Iris pigment epithelial cell (primary cell): Measurements from ENCODE around the gene RGS3.

Experiments
- DNase-seq: peaks from one replicate; pipeline ENCODE4 v3.0.0-alpha.2; 2011; ENCODE audit warnings: low read depth

Gene RGS3

DNA sequence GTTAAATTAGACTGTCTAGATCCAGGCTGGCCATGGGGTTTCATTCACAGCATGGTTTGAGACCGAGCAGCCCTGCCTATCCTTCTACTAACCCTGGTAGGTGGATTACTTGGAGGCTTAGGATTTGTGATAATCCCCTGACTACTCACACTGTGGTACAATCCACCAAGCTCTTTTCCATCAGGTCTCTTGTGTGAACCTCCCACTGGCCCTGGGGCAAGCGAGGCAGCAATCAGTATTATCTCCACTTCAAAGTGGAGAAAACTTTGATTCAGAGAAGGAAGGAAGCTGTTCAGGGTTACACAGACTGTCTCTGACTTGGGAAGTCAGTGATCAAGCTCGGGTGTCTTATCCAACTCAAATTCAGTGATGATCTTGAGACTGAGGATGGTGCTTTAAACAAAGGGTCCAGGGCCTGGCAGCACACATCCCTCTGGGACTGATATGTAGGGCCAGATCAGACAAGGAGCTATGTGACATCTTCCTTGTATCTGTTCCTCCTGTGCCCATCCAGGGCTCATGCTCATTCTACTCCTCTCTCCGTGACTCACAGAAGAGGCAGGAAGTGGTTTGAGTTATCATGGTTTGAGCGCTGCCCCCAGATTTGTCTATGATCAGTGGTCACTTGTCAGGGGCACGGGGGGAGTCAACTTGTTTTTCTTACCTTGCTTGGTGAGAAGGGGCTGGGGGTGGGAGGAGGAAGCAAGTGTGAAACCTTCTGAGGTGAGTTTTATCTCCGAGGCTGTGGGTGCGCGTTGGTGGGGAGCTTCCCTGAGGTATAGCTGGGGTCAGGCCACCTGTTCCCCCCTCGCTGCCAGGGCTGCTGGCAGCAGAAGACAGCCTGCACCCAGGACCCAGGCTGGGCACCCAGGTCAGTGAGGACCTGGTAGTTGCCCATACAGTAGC is 48.6 kb downstream of the RGS3 start:
- peak; percentile 64 for DNase-seq

DNA sequence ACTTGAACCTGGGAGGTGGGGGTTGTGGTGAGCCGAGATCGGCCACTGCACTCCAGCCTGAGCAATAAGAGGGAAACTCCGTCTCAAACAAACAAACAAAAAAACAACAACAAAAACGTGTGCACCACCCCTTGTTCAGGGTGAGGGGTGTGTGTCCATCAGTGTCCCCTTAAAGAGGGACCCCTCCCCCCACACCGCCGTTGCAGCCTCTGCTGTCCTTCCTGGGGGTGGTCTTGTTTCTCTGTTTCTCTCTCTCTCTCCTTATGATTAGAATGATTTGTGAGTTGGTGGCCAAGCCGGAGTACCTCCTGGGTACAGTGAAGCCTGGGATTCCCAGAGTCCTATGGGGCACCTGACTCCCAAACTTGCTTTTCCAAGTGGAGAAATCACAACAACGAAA is 49.6 kb downstream of the RGS3 start:
- DNase-seq = no peak

- DNase-seq = no peak
These were observed 50.0 kb downstream of the RGS3 start for GRCh38 chr9:113513536-113513935.

- no peak for DNase-seq
These were observed 50.5 kb downstream of the RGS3 start for GRCh38 chr9:113514061-113514460.

DNA sequence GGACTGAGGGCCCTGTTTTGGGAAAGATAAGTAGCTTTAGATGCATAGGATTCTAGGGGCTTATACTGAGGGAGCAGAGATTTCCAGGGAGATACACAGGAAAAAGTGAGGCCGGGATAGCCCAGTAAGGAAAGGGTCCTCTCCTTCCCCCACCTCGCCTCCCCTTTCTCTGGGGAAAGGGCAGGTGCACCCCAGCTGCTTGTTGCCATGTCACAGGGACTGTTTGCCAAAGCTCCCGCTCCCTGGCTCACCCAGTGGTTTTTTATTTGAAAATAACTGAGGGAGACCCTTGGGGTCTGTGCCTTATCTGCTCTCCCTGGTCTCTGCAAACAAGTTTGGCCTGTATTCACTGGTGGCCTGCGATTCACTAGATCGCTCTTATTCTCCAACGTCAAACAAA is 51.2 kb downstream of the RGS3 start:
- no peak for DNase-seq

- peak; percentile 17 for DNase-seq
These were observed 52.3 kb downstream of the RGS3 start for GRCh38 chr9:113515862-113516261.

GRCh38 chr9:113516840-113517577 is 53.5 kb downstream of the RGS3 start:
- DNase-seq = peak; percentile 25

DNA sequence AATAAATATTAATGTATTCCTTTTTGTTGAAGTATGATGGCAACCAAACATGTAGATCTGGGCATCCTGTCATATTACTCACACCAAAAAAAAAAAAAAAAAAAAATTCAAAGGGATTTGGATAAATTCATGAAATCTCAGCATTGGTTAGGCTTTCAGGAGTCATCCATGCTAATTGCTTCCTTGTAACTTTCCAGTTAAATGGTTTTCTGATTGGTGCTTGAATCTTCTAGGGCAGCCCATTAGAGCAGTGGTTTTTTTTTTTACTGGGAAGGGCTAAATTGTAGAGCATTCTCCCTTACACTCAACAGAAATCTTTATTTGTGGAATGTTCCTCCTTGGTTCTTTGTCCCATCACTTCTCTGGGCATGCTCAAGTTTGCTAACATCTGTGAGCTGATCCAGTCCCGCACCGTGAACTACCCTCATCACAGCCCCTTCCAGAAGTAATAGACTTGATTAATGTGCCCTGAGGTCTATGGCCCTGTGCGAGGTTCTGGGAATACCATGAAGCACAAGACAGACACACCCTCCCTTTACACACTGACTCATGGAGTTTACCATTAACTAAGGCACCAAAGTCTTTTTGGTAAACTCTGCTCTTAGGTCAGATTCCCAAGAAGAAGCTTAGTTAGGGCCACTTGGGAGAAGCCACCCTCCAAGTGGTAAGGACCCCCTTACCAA is 56.0 kb downstream of the RGS3 start:
- no peak for DNase-seq

DNA sequence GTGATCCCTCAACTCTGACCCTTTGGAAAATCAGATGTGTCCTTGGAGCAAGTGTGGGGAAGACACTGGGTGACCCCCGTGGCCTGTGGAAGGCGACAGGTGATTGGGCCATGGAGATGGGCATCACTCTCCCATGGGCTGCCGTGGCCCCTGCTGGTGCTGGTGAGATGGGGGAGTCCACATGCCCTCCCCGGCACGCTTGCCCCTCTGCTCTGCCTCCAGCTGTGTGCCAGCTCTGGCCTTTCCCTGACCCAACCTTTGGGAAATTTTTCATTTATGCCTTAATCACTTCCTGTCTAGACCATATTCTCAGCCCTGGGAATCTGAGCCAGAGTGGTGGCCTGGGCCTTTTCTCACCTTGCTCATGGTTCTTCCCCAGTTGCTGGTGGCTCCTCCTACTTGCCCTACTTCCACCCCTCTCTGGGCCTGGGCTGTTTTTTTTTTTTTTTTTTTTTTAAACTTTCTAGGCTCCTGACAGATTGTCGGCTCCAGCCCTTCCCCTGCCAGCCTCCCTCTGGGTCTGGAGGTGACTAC is 56.6 kb downstream of the RGS3 start:
- peak; percentile 41 for DNase-seq

GRCh38 chr9:113521693-113522255 is 58.2 kb downstream of the RGS3 start:
- no peak for DNase-seq

DNA sequence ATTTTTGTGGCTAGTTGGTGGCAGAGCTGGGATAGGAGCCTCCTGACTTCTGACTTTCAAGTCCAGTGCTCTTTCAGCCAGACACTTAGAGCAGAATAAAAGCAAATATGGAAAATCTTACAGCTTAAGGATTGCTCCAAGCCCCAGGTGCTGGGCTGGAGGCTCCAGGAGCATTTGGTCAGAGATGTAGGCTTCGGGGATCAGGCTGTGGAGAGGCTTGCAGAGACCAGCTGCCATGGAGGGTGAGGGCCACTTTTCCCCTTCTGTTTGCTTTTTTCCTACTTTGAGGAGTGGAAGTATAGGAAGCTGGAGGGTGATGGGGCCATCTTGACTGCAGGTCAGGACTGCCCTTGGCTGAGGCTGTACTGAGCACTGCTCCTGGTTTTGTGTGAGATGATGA is 58.9 kb downstream of the RGS3 start:
- DNase-seq = no peak

DNA sequence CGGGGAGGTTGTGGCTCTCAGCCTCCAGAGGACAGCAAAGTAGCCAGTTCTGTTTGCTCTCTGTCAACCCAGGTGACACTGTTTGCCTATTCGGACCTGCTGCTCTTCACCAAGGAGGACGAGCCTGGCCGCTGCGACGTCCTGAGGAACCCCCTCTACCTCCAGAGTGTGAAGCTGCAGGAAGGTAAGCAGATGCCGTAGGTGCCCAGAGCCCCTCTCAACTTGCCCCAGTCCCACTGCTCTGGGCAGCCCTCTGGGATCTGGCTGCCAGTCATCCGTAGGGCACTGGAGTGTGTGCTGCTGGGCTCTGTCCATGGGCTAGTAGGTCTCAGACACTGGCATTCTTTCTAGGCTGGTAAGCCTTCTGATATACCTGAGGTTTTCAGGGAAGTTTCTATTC is 59.3 kb downstream of the RGS3 start:
- no peak for DNase-seq

- DNase-seq = no peak
These were observed 60.1 kb downstream of the RGS3 start for GRCh38 chr9:113523421-113524141.

DNA sequence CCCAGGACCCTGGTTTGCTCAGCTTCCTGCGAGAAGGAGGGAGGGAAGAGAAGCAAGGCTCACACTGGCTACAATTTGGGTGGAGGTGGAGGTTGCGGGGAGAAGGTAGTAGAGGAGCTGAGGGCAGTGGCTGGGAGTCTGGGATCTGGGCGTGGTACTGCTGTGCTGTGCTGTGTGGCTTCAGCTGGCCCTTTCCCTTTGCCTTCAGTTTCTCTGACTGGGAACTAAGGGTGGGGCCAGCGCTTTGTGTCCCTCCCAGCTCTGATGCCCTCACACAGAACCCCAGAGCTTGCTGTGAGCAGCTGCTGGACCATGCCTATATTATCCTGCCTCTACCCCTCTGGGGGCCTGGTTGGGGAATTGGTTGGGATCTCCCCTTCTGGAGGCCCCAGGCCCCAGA is 60.9 kb downstream of the RGS3 start:
- no peak for DNase-seq

- no peak for DNase-seq
These were observed 61.7 kb downstream of the RGS3 start for GRCh38 chr9:113525205-113525604.

- DNase-seq = no peak
These were observed 62.3 kb downstream of the RGS3 start for GRCh38 chr9:113525831-113526230.

- DNase-seq = no peak
These were observed 62.8 kb downstream of the RGS3 start for GRCh38 chr9:113526231-113526746.

- no peak for DNase-seq
These were observed 63.3 kb downstream of the RGS3 start for GRCh38 chr9:113526841-113527240.

DNA sequence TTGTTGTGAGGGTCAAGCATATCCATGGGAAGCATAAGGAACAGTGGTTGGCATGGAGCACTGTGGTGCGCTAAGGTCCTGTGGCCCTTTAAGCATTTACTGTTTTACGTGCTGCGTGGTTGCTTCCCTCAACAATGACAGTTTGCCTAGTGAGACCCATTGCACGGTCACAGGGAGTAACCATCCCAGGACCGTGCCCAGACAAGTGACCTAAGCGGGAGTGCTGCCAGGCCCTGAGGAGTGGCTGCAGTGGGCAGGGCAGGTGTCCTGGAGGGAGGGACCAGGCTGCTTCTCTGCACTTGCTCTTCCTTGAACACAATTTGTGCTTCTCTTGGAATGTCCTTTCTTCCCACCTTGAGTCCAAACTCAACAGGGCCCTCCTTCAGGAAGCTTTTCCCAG is 64.6 kb downstream of the RGS3 start:
- DNase-seq = no peak

DNA sequence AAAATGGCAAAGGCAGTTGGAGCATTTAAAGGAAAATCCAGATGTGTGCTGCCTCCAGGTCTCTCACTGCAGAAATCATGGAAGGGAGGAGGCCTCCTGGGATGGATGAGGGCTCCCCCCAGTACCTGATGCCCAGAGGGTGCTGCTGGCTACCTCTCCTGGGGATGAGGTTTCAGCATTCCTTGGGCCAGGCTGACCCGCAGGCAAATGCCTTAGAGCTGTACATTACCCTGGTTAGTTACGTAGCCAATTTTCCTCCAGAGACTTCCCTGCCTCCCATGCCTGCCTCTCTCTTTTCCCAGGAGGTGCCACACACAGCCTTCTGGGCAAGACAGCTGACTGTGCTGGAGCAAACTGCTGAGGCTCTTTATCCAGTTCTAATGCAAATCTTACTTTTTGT is 65.3 kb downstream of the RGS3 start:
- DNase-seq = no peak

GRCh38 chr9:113529336-113530009 is 65.9 kb downstream of the RGS3 start:
- DNase-seq = no peak
